H1 (cell line): ENCODE results near the gene CD44. TPM values are rescaled to one million over a fixed set of nuclear protein-coding genes. Genes with fewer than 3 reads are reported as not detected.

Source experiments
- CTCF ChIA-PET: fragments of 300-600 bp; sonication (Branson Sonifier 250); formaldehyde crosslinking; loops from one replicate; lab custom pipeline; 2021; ENCODE audit not compliant: partially characterized antibody; lab: Charles Lee
- POLR2A ChIA-PET: fragments of 300-600 bp; sonication (Branson Sonifier 250); formaldehyde crosslinking; loops from one replicate; lab custom pipeline; 2021; ENCODE audit warnings: inconsistent platforms; ENCODE audit not compliant: partially characterized antibody; lab: Charles Lee
- DNase-seq, 2 experiments: peaks; one replicate each; pipeline versions ENCODE4 v3.0.0 to v3.0.0-alpha.2; 2010 to 2022; ENCODE audit warnings: low spot score in 2 of 2, low read depth in 1 of 2, mixed read lengths in 1 of 2
- FAIRE-seq: peaks from 2 replicates; lab custom pipeline; 2011; peaks lifted over from hg19 to GRCh38; lab: Jason Lieb, UNC
- H2AFZ ChIP-seq: 2 replicates; pipeline ENCODE4 v1.8.1; 2012; ENCODE audit warnings: low read length, inconsistent platforms
- H2AK5ac ChIP-seq: 2 replicates; pipeline ENCODE4 v1.6.1; 2013; ENCODE audit warnings: low read depth, low read length
- H2BK120ac ChIP-seq: replicated peaks from 2 replicates; pipeline ENCODE3; 2013; ENCODE audit warnings: low read depth, low read length, inconsistent platforms
- H2BK12ac ChIP-seq: 2 replicates; pipeline ENCODE4 v1.6.1; 2013; ENCODE audit warnings: low read depth, low read length
- H2BK15ac ChIP-seq: 2 replicates; pipeline ENCODE4 v1.6.1; 2013; ENCODE audit warnings: low read length
- H2BK20ac ChIP-seq: 2 replicates; pipeline ENCODE4 v1.6.1; 2013; ENCODE audit warnings: low read length
- H2BK5ac ChIP-seq: 2 replicates; pipeline ENCODE4 v1.6.1; 2013; ENCODE audit warnings: low read depth, low read length
- H3K14ac ChIP-seq: 2 replicates; pipeline ENCODE4 v1.6.1; 2013; ENCODE audit warnings: inconsistent platforms; ENCODE audit not compliant: insufficient read length
- H3K18ac ChIP-seq: 2 replicates; pipeline ENCODE4 v1.6.1; 2013; ENCODE audit warnings: low read length; ENCODE audit errors: extremely low read depth
- H3K23ac ChIP-seq: 2 replicates; pipeline ENCODE4 v1.6.1; 2013; ENCODE audit warnings: inconsistent platforms; ENCODE audit not compliant: insufficient read length
- H3K23me2 ChIP-seq: 2 replicates; pipeline ENCODE4 v1.6.1; 2013; ENCODE audit warnings: low read depth, low read length
- H3K27ac ChIP-seq: 2 replicates; pipeline ENCODE4 v1.6.1; 2011; ENCODE audit warnings: low read depth, low read length, inconsistent platforms
- H3K27me3 ChIP-seq, 4 experiments: replicated peaks in 1 of 4; 1 replicate in 1 of 4; 2 replicates in 3 of 4; pipeline versions ENCODE4 v1.6.1 to v1.8.1; 2011 to 2013; ENCODE audit warnings: low read length in 3 of 4, mild to moderate bottlenecking in 3 of 4, inconsistent platforms in 2 of 4, mixed read lengths in 2 of 4, moderate library complexity in 1 of 4; ENCODE audit not compliant: control insufficient read depth in 3 of 4, insufficient read depth in 3 of 4; ENCODE audit errors: extremely low read depth in 1 of 4
- H3K36me3 ChIP-seq, 4 experiments: 2 replicates each; pipeline versions ENCODE4 v1.6.1 to v1.8.1; 2011 to 2013; ENCODE audit warnings: mild to moderate bottlenecking in 4 of 4, low read length in 3 of 4, moderate library complexity in 2 of 4, control low read depth in 1 of 4, inconsistent platforms in 1 of 4; ENCODE audit not compliant: insufficient read depth in 4 of 4, control insufficient read depth in 2 of 4
- H3K4ac ChIP-seq: replicated peaks from 2 replicates; pipeline ENCODE3; 2013; ENCODE audit warnings: low read length, low read depth, mixed read lengths, inconsistent platforms; ENCODE audit not compliant: insufficient read length
- H3K4me1 ChIP-seq, 4 experiments: replicated peaks in 1 of 4; 1 replicate in 1 of 4; 2 replicates in 3 of 4; pipeline versions ENCODE4 v1.6.1 to v1.8.1; 2011 to 2013; ENCODE audit warnings: low read length in 3 of 4, inconsistent platforms in 2 of 4, mixed read lengths in 1 of 4; ENCODE audit not compliant: insufficient read depth in 4 of 4, control insufficient read depth in 3 of 4
- H3K4me2 ChIP-seq, 2 experiments: 2 replicates each; pipeline versions ENCODE4 v1.6.1 to v1.8.1; 2011 to 2013; ENCODE audit warnings: low read depth in 2 of 2, low read length in 2 of 2, control low read depth in 1 of 2, inconsistent platforms in 1 of 2, mild to moderate bottlenecking in 1 of 2; ENCODE audit not compliant: insufficient read depth in 1 of 2
- H3K4me3 ChIP-seq, 4 experiments: fragments of 200-600, 300-600 bp in 1 of 4; sonication (generic), shearing (Covaris generic), sonication (Bioruptor Twin) in 1 of 4; 2 replicates each; pipeline versions ENCODE4 v1.5.1 to v1.8.1; 2011 to 2016; ENCODE audit warnings: low read length in 4 of 4, low read depth in 3 of 4, control low read depth in 2 of 4, inconsistent platforms in 2 of 4, mild to moderate bottlenecking in 2 of 4, mixed read lengths in 1 of 4, moderate library complexity in 1 of 4; ENCODE audit not compliant: insufficient read depth in 2 of 4; ENCODE audit errors: extremely low read depth in 1 of 4
- H3K56ac ChIP-seq: replicated peaks from 2 replicates; pipeline ENCODE3; 2013; ENCODE audit warnings: low read depth, mild to moderate bottlenecking, mixed read lengths, low read length, inconsistent platforms; ENCODE audit not compliant: insufficient read length
- H3K79me1 ChIP-seq: 2 replicates; pipeline ENCODE4 v1.6.1; 2013; ENCODE audit warnings: low read depth, low read length, control low read depth
- H3K79me2 ChIP-seq, 2 experiments: 2 replicates each; pipeline versions ENCODE4 v1.6.1 to v1.8.1; 2012 to 2013; ENCODE audit warnings: low read length in 2 of 2, mild to moderate bottlenecking in 2 of 2, inconsistent platforms in 1 of 2; ENCODE audit not compliant: insufficient read depth in 2 of 2, control insufficient read depth in 1 of 2
- H3K9ac ChIP-seq, 4 experiments: replicated peaks in 1 of 4; 1 replicate in 1 of 4; 2 replicates in 3 of 4; pipeline versions ENCODE4 v1.6.1 to v1.8.1; 2011 to 2013; ENCODE audit warnings: low read depth in 3 of 4, low read length in 3 of 4, control low read depth in 2 of 4, mild to moderate bottlenecking in 2 of 4, moderate library complexity in 2 of 4, inconsistent platforms in 1 of 4; ENCODE audit errors: extremely low read depth in 1 of 4
- H3K9me3 ChIP-seq, 2 experiments: 2 replicates each; pipeline versions ENCODE4 v1.6.1 to v1.8.1; 2012 to 2013; ENCODE audit warnings: mild to moderate bottlenecking in 2 of 2, moderate library complexity in 2 of 2, control low read depth in 1 of 2, inconsistent platforms in 1 of 2, low read depth in 1 of 2, low read length in 1 of 2, mixed read lengths in 1 of 2; ENCODE audit not compliant: insufficient read depth in 2 of 2
- H4K20me1 ChIP-seq, 2 experiments: replicated peaks in 1 of 2; 2 replicates each; pipeline versions ENCODE3 to v1.8.1; 2011 to 2013; ENCODE audit warnings: inconsistent platforms in 2 of 2, low read length in 2 of 2, mild to moderate bottlenecking in 1 of 2; ENCODE audit not compliant: insufficient read depth in 2 of 2, control insufficient read depth in 1 of 2
- H4K5ac ChIP-seq: 2 replicates; pipeline ENCODE4 v1.6.1; 2013; ENCODE audit warnings: low read length, low read depth, mixed read lengths, inconsistent platforms; ENCODE audit not compliant: insufficient read length
- H4K8ac ChIP-seq: 2 replicates; pipeline ENCODE4 v1.8.0; 2013; ENCODE audit warnings: mild to moderate bottlenecking, moderate library complexity, low read length, inconsistent platforms; ENCODE audit not compliant: insufficient read depth; ENCODE audit errors: extremely low read depth
- H4K91ac ChIP-seq: replicated peaks from 2 replicates; pipeline ENCODE3; 2013; ENCODE audit warnings: low read length, mixed read lengths, inconsistent platforms; ENCODE audit not compliant: insufficient read length
- ASH2L ChIP-seq: fragments of 200-600, 300-600 bp; sonication (generic); IDR thresholded peaks from one replicate; pipeline ENCODE4 v1.7.1; 2017; ENCODE audit warnings: low read length
- BACH1 ChIP-seq: IDR thresholded peaks from 2 replicates; pipeline ENCODE4 v1.6.1; 2012; ENCODE audit warnings: low read length, improper control_type of control experiment
- FOSL1 ChIP-seq: IDR thresholded peaks from 2 replicates; pipeline ENCODE4 v1.6.1; 2011; ENCODE audit warnings: mild to moderate bottlenecking, low read depth, low read length, moderate library complexity; ENCODE audit not compliant: insufficient read depth
- HDAC6 ChIP-seq: IDR thresholded peaks from one replicate; pipeline ENCODE4 v1.7.1; 2012; ENCODE audit warnings: low read depth, mild to moderate bottlenecking, inconsistent platforms, low read length, moderate library complexity
- JUN ChIP-seq: IDR thresholded peaks from 2 replicates; pipeline ENCODE4 v1.6.1; 2011; ENCODE audit warnings: low read depth, mild to moderate bottlenecking, improper control_type of control experiment, low read length
- MAX ChIP-seq: IDR thresholded peaks from 2 replicates; pipeline ENCODE4 v1.6.1; 2012; ENCODE audit warnings: inconsistent platforms
- NANOG ChIP-seq: IDR thresholded peaks from 2 replicates; pipeline ENCODE4 v1.6.1; 2011; ENCODE audit warnings: low read length, low read depth, mild to moderate bottlenecking, inconsistent platforms; ENCODE audit not compliant: insufficient read depth, poor library complexity, severe bottlenecking
- NRF1 ChIP-seq: IDR thresholded peaks from 2 replicates; pipeline ENCODE4 v1.6.1; 2011; ENCODE audit warnings: mild to moderate bottlenecking, low read depth, low read length, improper control_type of control experiment
- POU5F1 ChIP-seq: IDR thresholded peaks from 2 replicates; pipeline ENCODE4 v1.6.1; 2011; ENCODE audit warnings: low read depth, mild to moderate bottlenecking, low read length, moderate library complexity
- SP4 ChIP-seq: IDR thresholded peaks from 2 replicates; pipeline ENCODE4 v1.6.1; 2012; ENCODE audit warnings: low read length, inconsistent platforms
- YY1 ChIP-seq: IDR thresholded peaks from 2 replicates; pipeline ENCODE4 v1.6.1; 2011; ENCODE audit warnings: low read depth, mild to moderate bottlenecking, low read length
- WGBS, 2 experiments: shearing (Covaris generic) in 1 of 2; methylation state at CpG; one replicate each; pipeline versions ENCODE4 v1.1.6 to v1.1.7; 2013 to 2015; ENCODE audit warnings: low lambda C conversion rate in 2 of 2, mixed read lengths in 2 of 2, inconsistent platforms in 1 of 2, low coverage in 1 of 2, missing lambda C conversion rate in 1 of 2; ENCODE audit not compliant: insufficient replicate concordance in 2 of 2, insufficient coverage in 1 of 2, insufficient read length in 1 of 2; ENCODE audit errors: extremely low coverage in 1 of 2, missing lambda C conversion rate in 1 of 2; 5-methylcytosine and 5-hydroxymethylcytosine counted together
- polyA plus RNA-seq, 7 experiments: library from polyadenylated mRNA; depleted of rRNA in 3 of 7; stranded (reverse) in 5 of 7; unstranded in 2 of 7; fragments of >200 nt in 5 of 7; fragments of 200-250 nt in 2 of 7; gene quantifications; 1 replicate in 5 of 7; 2 replicates in 1 of 7; 4 replicates in 1 of 7; pipeline versions ENCODE4 v1.2.1 to v1.2.3, GENCODE V29; 2011 to 2013; ENCODE audit warnings: missing spikeins in 2 of 7, mixed read lengths in 2 of 7
- total RNA-seq: library from RNA; stranded (reverse); fragmentation: NEBNext Ultra II Directional; extraction: Animal tissue kit (Norgen Biotek cat#: 25700); gene quantifications from 2 replicates; pipeline ENCODE4 v1.2.1, GENCODE V29; 2021

The CD44 gene
- total and polyA plus RNA-seq, 2 of the 8 experiments (the other 6 are each of a cell fraction or from before 2014, with no cell fraction given), result 11.8 to 13.7 TPM

GRCh38 chr11:35204614-35205013 lies 65.6 kb downstream of the CD44 start:
- CTCF ChIA-PET, result no interaction called here
- H2BK5ac ChIP-seq, result no peak overlapping the region
- DNase-seq, result no peak

More at GRCh38 chr11:35204614-35205013, 65.6 kb downstream of the CD44 start:
- TF ChIP-seq POU5F1 (no peak), NRF1 (no peak), NANOG (no peak), SP4 (no peak), MAX (no peak), FOSL1 (no peak), HDAC6 (no peak), JUN (no peak), ASH2L (no peak), BACH1 (no peak), YY1 (no peak)
- Histone ChIP-seq H3K4ac (no peak overlapping the region), H3K4me1 (peaks cover 0 to 6% (median 0%) of the 10 kb centered on the region in 4 experiments; a peak in 2 of 7 replicates), H3K4me3 (no peak overlapping the region), H3K23me2 (no peaks in the 10 kb centered on the region), H2BK12ac (no peak overlapping the region), H2AFZ (no peak overlapping the region), H3K27me3 (no peaks in the 10 kb centered on the region), H3K9me3 (no peaks in the 10 kb centered on the region), H3K4me2 (no peak overlapping the region), H3K79me2 (no peaks in the 10 kb centered on the region), H3K14ac (no peak overlapping the region), H3K56ac (no peak overlapping the region), H4K8ac (no peak overlapping the region), H2BK20ac (no peak overlapping the region), H4K91ac (no peak overlapping the region), H2BK15ac (no peak overlapping the region), H4K5ac (no peak overlapping the region), H2BK120ac (no peak overlapping the region), H3K23ac (no peak overlapping the region), H2AK5ac (no peak overlapping the region), H3K9ac (no peak overlapping the region), H3K79me1 (no peaks in the 10 kb centered on the region), H3K27ac (no peak overlapping the region), H3K36me3 (no peaks in the 10 kb centered on the region), H3K18ac (no peak overlapping the region), H4K20me1 (no peaks in the 10 kb centered on the region)
- POLR2A ChIA-PET, result no interaction called here
- FAIRE-seq, result no peak
- WGBS, 2 experiments, result 85% methylated on average over 5 of the region's 5 CpGs; no CpG with 5 or more reads in 1 of the 2 experiments
